ENCODE results near the gene EEF1AKMT4.

EEF1AKMT4 gene

GRCh38 chr3:184218814-184219213 lies 30.7 kb upstream of the EEF1AKMT4 start:
- H3K4me3 ChIP-seq (ENCODE audit: low read length) = no peak overlapping the region
- no peak overlapping the region for H3K27ac ChIP-seq (ENCODE audit: low read length)
- no peaks in the 10 kb centered on the region for H3K79me2 ChIP-seq (ENCODE audit: low read length)
- no peak overlapping the region for H3K4me2 ChIP-seq (ENCODE audit: low read depth, low read length)
- H4K20me1 ChIP-seq (ENCODE audit: insufficient read depth, low read length) = no peaks in the 10 kb centered on the region
- no peaks in the 10 kb centered on the region for H3F3A ChIP-seq (ENCODE audit: insufficient read depth, low read length)
- H2AFZ ChIP-seq (ENCODE audit: low read length) = no peak overlapping the region
- no peaks in the 10 kb centered on the region for H3K36me3 ChIP-seq (replicated peaks; ENCODE audit: insufficient read depth, low read length)
- H3K4me1 ChIP-seq (ENCODE audit: low read length) = no peaks in the 10 kb centered on the region
- H3K9ac ChIP-seq (ENCODE audit: low read length) = no peak overlapping the region
- H3K27me3 ChIP-seq (replicated peaks; ENCODE audit: insufficient read depth, low read length) = peaks cover 8% of the 10 kb centered on the region; the same call in 1 of the 2 replicates
- no peaks in the 10 kb centered on the region for H3K9me2 ChIP-seq (replicated peaks; ENCODE audit: insufficient read depth, low read length)
- no peaks in the 10 kb centered on the region for H3K9me3 ChIP-seq (replicated peaks; ENCODE audit: insufficient read depth, low read length)
- TF ChIP-seq EZH2phosphoT487 (IDR thresholded peaks at IDR 0.05; ENCODE audit: low read length) (no peak), EZH2 (optimal IDR thresholded peaks at IDR 0.05; ENCODE audit: low read depth, low read length) (no peak), CTCF (IDR thresholded peaks at IDR 0.05; ENCODE audit: low read length) (no peak)
- DNase-seq = no peak

- Histone ChIP-seq H2AFZ (ENCODE audit: low read length) (no peak overlapping the region), H3K4me2 (ENCODE audit: low read depth, low read length) (no peak overlapping the region)
These were observed 27.0 kb upstream of the EEF1AKMT4 start for GRCh38 chr3:184222521-184222920.

GRCh38 chr3:184223946-184224345 lies 25.5 kb upstream of the EEF1AKMT4 start:
- H3K4me2 ChIP-seq (ENCODE audit: low read depth, low read length) = no peak overlapping the region
- no peaks in the 10 kb centered on the region for H4K20me1 ChIP-seq (ENCODE audit: insufficient read depth, low read length)
- no peaks in the 10 kb centered on the region for H3F3A ChIP-seq (ENCODE audit: insufficient read depth, low read length)
- H3K27me3 ChIP-seq (replicated peaks; ENCODE audit: insufficient read depth, low read length) = peaks cover 27% of the 10 kb centered on the region
- DNase-seq = no peak
- H3K27ac ChIP-seq (ENCODE audit: low read length) = no peak overlapping the region
- no peaks in the 10 kb centered on the region for H3K4me1 ChIP-seq (ENCODE audit: low read length)
- no peak overlapping the region for H3K9ac ChIP-seq (ENCODE audit: low read length)
- TF ChIP-seq CTCF (IDR thresholded peaks at IDR 0.05; ENCODE audit: low read length) = no peak
- no peak overlapping the region for H3K4me3 ChIP-seq (ENCODE audit: low read length)
- no peaks in the 10 kb centered on the region for H3K9me3 ChIP-seq (replicated peaks; ENCODE audit: insufficient read depth, low read length)
- H2AFZ ChIP-seq (ENCODE audit: low read length) = no peak overlapping the region
- H3K9me2 ChIP-seq (replicated peaks; ENCODE audit: insufficient read depth, low read length) = no peaks in the 10 kb centered on the region
- no peaks in the 10 kb centered on the region for H3K79me2 ChIP-seq (ENCODE audit: low read length)
- H3K36me3 ChIP-seq (replicated peaks; ENCODE audit: insufficient read depth, low read length) = no peaks in the 10 kb centered on the region

More at GRCh38 chr3:184222521-184222920, 27.0 kb upstream of the EEF1AKMT4 start:
- no peaks in the 10 kb centered on the region for H3F3A ChIP-seq (ENCODE audit: insufficient read depth, low read length)
- H3K9me2 ChIP-seq (replicated peaks; ENCODE audit: insufficient read depth, low read length) = no peaks in the 10 kb centered on the region
- H3K4me1 ChIP-seq (ENCODE audit: low read length) = no peaks in the 10 kb centered on the region
- no peak overlapping the region for H3K27ac ChIP-seq (ENCODE audit: low read length)
- no peaks in the 10 kb centered on the region for H3K9me3 ChIP-seq (replicated peaks; ENCODE audit: insufficient read depth, low read length)
- no peaks in the 10 kb centered on the region for H4K20me1 ChIP-seq (ENCODE audit: insufficient read depth, low read length)
- H3K27me3 ChIP-seq (replicated peaks; ENCODE audit: insufficient read depth, low read length) = peaks cover 20% of the 10 kb centered on the region
- DNase-seq = no peak
- H3K36me3 ChIP-seq (replicated peaks; ENCODE audit: insufficient read depth, low read length) = no peaks in the 10 kb centered on the region
- no peak overlapping the region for H3K4me3 ChIP-seq (ENCODE audit: low read length)
- no peaks in the 10 kb centered on the region for H3K79me2 ChIP-seq (ENCODE audit: low read length)
- no peak overlapping the region for H3K9ac ChIP-seq (ENCODE audit: low read length)
- TF ChIP-seq CTCF (IDR thresholded peaks at IDR 0.05; ENCODE audit: low read length) (no peak), EZH2 (optimal IDR thresholded peaks at IDR 0.05; ENCODE audit: low read depth, low read length) (no peak), EZH2phosphoT487 (IDR thresholded peaks at IDR 0.05; ENCODE audit: low read length) (no peak)

Data from MM.1S (cell line).